Smooth muscle cell (in vitro differentiated cells): ENCODE data around the gene METTL23. TPM values are rescaled to one million over a fixed set of nuclear protein-coding genes. Genes with fewer than 3 reads are reported as not detected.

Experiments used
- DNase-seq: peaks from one replicate; lab custom pipeline; 2025; ENCODE audit not compliant: unreplicated experiment; lab: John Stamatoyannopoulos, UW
- H2AFZ ChIP-seq: fragments of 200-600 bp; sonication (generic); 2 replicates; pipeline ENCODE4 v1.6.0; 2016; ENCODE audit warnings: antibody characterized with exemption, low read depth, mild to moderate bottlenecking
- H3F3A ChIP-seq: fragments of 200-600 bp; sonication (generic); 2 replicates; pipeline ENCODE4 v1.6.0; 2017; ENCODE audit warnings: antibody characterized with exemption, low read depth
- H3K27ac ChIP-seq: fragments of 200-600 bp; sonication (generic); 2 replicates; pipeline ENCODE4 v1.5.1; 2016; ENCODE audit warnings: low read depth, mild to moderate bottlenecking
- H3K27me3 ChIP-seq: fragments of 200-600 bp; sonication (generic); 2 replicates; pipeline ENCODE4 v1.6.1; 2016; ENCODE audit warnings: low read depth, mild to moderate bottlenecking
- H3K36me3 ChIP-seq: fragments of 200-600 bp; sonication (generic); 2 replicates; pipeline ENCODE4 v1.5.1; 2016; ENCODE audit warnings: low read depth
- H3K4me1 ChIP-seq: fragments of 200-600 bp; sonication (generic); 2 replicates; pipeline ENCODE4 v1.5.1; 2016; ENCODE audit warnings: low read depth
- H3K4me2 ChIP-seq: fragments of 200-600 bp; sonication (generic); 2 replicates; pipeline ENCODE4 v1.6.0; 2016; ENCODE audit warnings: mild to moderate bottlenecking
- H3K4me3 ChIP-seq: fragments of 200-600 bp; sonication (generic); 2 replicates; pipeline ENCODE4 v1.5.1; 2016; ENCODE audit warnings: mild to moderate bottlenecking
- H3K79me2 ChIP-seq: fragments of 200-600 bp; sonication (generic); 2 replicates; pipeline ENCODE4 v1.6.0; 2016; ENCODE audit warnings: low read depth, mild to moderate bottlenecking
- H3K9ac ChIP-seq: fragments of 200-600 bp; sonication (generic); 2 replicates; pipeline ENCODE4 v1.6.0; 2016; ENCODE audit warnings: low read depth
- H3K9me3 ChIP-seq: fragments of 200-600 bp; sonication (generic); replicated peaks from 2 replicates; pipeline ENCODE4 v1.5.1; 2016; ENCODE audit warnings: low read depth
- H4K20me1 ChIP-seq: fragments of 200-600 bp; sonication (generic); 2 replicates; pipeline ENCODE4 v1.6.0; 2016; ENCODE audit warnings: low read depth
- WGBS: methylation state at CpG from one replicate; pipeline ENCODE4 v1.1.7; 2016; ENCODE audit warnings: low lambda C conversion rate; 5-methylcytosine and 5-hydroxymethylcytosine counted together
- polyA plus RNA-seq: library from polyadenylated mRNA; unstranded; fragments of >200 nt; fragmentation: Nextera tagmentation; extraction: Ambion mirVana; gene quantifications from 2 replicates; pipeline ENCODE4 v1.2.1, GENCODE V29; 2016
- total RNA-seq: library from RNA; depleted of rRNA; stranded (reverse); fragments of >200 nt; gene quantifications from 2 replicates; pipeline ENCODE4 v1.2.3, GENCODE V29; 2014
- TF ChIP-seq, protein P1 (sequence below): fragments of 200-600 bp; sonication (generic); IDR thresholded peaks from 2 replicates; pipeline ENCODE4 v1.5.1; 2017; ENCODE audit warnings: borderline replicate concordance, mild to moderate bottlenecking, antibody characterized with exemption; ENCODE audit not compliant: insufficient read depth, poor library complexity, severe bottlenecking

The METTL23 gene, protein sequence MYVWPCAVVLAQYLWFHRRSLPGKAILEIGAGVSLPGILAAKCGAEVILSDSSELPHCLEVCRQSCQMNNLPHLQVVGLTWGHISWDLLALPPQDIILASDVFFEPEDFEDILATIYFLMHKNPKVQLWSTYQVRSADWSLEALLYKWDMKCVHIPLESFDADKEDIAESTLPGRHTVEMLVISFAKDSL
- total RNA-seq, result 28.2 and 32.5 TPM in 2 replicates
- 46.2 and 47.1 TPM in 2 replicates for polyA plus RNA-seq

DNA sequence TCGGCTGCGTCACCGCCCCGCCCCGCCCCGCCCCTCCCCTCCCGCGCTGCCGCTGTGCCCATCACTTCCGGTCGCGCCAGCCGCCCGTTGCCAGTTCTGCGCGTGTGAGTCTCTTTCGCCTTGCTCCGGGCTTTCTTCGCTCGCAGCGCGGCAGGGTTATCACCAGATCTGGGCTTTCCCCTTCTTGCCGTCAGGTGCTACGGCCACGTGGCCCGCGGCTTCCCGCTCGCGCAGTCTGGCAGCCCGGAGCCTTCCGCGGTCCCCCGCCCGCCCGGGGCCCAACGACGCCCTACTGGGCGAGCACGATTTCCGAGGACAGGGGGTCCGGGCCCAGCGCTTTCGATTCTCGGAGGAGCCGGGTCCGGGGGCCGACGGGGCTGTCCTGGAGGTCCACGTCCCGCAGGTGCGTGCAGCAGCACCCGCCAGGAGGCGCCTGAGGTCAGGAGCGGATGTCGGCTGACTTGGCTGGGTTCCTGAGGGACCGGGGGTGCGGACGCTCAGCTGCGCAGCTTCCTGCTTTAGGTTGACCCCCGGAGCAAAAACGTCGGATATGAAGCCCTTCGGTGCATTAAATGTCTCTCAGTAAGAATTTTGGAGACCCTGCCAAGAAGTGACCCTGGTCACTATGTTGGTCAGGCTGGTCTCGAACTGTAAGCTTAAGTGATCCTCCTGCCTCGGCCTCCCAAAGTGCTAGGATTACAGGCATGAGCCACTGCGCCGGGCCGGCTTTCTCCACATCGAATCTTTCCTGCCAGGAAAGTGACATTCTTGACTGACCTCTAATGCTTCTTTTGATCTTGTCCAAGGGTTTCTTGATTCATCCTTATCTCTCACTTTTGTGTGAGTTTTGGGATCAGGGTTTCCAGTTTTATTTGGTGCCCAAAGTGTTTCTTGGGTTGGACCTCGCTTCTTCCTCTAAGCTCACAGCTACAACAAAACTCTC is at the start of gene METTL23:
TSS of gene METTL23 (plus strand) at position 64 of the 943 bp plus-strand sequence. CDS start 2,872 bp downstream, outside the sequence.
- H3K36me3 ChIP-seq, result no peaks in the 10 kb centered on the region
- H3F3A ChIP-seq, result peaks cover 9% of the 10 kb centered on the region
- TF ChIP-seq, protein P1, sequence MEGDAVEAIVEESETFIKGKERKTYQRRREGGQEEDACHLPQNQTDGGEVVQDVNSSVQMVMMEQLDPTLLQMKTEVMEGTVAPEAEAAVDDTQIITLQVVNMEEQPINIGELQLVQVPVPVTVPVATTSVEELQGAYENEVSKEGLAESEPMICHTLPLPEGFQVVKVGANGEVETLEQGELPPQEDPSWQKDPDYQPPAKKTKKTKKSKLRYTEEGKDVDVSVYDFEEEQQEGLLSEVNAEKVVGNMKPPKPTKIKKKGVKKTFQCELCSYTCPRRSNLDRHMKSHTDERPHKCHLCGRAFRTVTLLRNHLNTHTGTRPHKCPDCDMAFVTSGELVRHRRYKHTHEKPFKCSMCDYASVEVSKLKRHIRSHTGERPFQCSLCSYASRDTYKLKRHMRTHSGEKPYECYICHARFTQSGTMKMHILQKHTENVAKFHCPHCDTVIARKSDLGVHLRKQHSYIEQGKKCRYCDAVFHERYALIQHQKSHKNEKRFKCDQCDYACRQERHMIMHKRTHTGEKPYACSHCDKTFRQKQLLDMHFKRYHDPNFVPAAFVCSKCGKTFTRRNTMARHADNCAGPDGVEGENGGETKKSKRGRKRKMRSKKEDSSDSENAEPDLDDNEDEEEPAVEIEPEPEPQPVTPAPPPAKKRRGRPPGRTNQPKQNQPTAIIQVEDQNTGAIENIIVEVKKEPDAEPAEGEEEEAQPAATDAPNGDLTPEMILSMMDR, result peak; percentile 68
- peak within 1 kb of the TSS; percentile 97 for H3K4me2 ChIP-seq
- 4% methylated on average over 57 of the region's 71 CpGs for WGBS
- DNase-seq, result peak; percentile 77
- H3K27me3 ChIP-seq, result no peaks in the 10 kb centered on the region
- peaks cover 58% of the 10 kb centered on the region for H4K20me1 ChIP-seq
- peak within 1 kb of the TSS; percentile 89 for H3K4me3 ChIP-seq
- peaks cover 74% of the 10 kb centered on the region for H3K79me2 ChIP-seq
- no peaks in the 10 kb centered on the region for H3K9me3 ChIP-seq
- peaks cover 8% of the 10 kb centered on the region for H3K4me1 ChIP-seq
- H2AFZ ChIP-seq, result no peak within 1 kb of the TSS
- H3K27ac ChIP-seq, result peak within 1 kb of the TSS; percentile 97
- peak within 1 kb of the TSS; percentile 92 for H3K9ac ChIP-seq

DNA sequence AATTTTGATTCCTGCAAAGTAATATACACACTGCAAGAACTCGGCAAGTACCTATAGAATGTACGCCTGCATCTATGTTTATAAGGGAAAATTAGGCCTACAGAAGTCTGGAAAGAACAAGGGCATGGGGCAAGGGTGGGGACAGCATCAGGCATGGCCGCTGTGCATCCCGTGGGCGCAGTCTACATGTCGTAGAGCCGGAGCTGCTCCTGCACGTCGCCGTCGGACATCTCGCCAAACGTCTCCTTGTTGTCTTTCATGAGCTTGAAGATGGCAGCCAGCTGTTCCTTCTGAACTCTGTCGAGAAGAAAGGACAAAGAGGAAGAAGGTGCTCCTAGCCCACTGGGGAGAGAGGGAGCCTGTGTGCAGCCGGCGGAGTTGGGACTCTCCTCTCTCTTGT is 49.2 kb upstream of the METTL23 start:
- TF ChIP-seq, protein P1, result no peak
- whole genome bisulfite sequencing, result 96% methylated on average over 16 of the region's 16 CpGs
- no peaks in the 10 kb centered on the region for H3K27me3 ChIP-seq

DNA sequence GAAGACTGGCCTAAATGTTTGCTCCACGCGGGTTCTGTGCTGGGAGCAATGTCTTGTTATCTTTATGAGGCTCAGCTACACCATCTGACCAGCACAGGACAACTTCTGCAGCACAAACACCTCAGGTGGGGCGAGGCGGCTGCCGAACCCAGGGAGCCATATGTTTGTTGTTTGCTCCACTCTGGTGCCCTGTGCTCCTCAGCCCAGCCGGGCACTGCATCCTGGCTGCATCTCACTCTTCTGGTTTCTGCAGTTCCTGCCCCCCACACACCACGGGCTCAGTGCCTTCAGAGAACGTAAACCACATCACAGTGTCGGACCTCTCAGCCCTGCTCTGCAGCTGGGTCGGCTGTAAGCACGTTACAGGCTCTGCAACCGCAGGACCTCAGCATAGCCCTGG is 48.3 kb upstream of the METTL23 start:
- Histone ChIP-seq H3K27ac (no peak overlapping the region), H2AFZ (no peak overlapping the region), H3K4me1 (peaks cover 14% of the 10 kb centered on the region), H3K9me3 (no peaks in the 10 kb centered on the region), H3F3A (peaks cover 9% of the 10 kb centered on the region), H3K4me3 (no peak overlapping the region), H3K79me2 (no peaks in the 10 kb centered on the region), H3K36me3 (no peaks in the 10 kb centered on the region), H3K4me2 (no peak overlapping the region), H4K20me1 (peaks cover 25% of the 10 kb centered on the region), H3K27me3 (no peaks in the 10 kb centered on the region), H3K9ac (no peak overlapping the region)
- TF ChIP-seq, protein P1, result no peak
- 82% methylated on average over 12 of the region's 12 CpGs for WGBS
- DNase-seq, result no peak

More for the DNA sequence above, 49.2 kb upstream of the METTL23 start:
- Histone ChIP-seq H3K4me3 (no peak overlapping the region), H3K4me1 (peaks cover 10% of the 10 kb centered on the region), H3K9me3 (no peaks in the 10 kb centered on the region), H2AFZ (no peak overlapping the region), H3K36me3 (no peaks in the 10 kb centered on the region), H3K27ac (no peak overlapping the region), H3K4me2 (no peak overlapping the region), H3F3A (no peaks in the 10 kb centered on the region), H3K79me2 (no peaks in the 10 kb centered on the region), H3K9ac (no peak overlapping the region), H4K20me1 (peaks cover 16% of the 10 kb centered on the region)
- DNase-seq, result no peak
